ENCODE results near the gene PLVAP. TPM values are rescaled to one million over a fixed set of nuclear protein-coding genes. Genes with fewer than 3 reads are reported as not detected.

Gene PLVAP
- total RNA-seq (2021; ENCODE audit: unreplicated experiment) (0.08 TPM), Bru-seq, nascent RNA (not detected), BruChase-seq, experiment 1, labeled RNA remaining after a 2-hour chase (not detected), BruChase-seq, experiment 2, labeled RNA remaining after a 6-hour chase (not detected)
- not detected for polyA plus RNA-seq (2012; ENCODE audit: insufficient read length)
- long read RNA-seq = 0 reads

GRCh38 chr19:17376935-17377600 lies at the start of gene PLVAP:
TSS of gene PLVAP (minus strand) at chr19:17377342. CDS start at chr19:17377288, 54 bp downstream.
- H3K27ac ChIP-seq (ENCODE audit: low read length) = no peak within 1 kb of the TSS
- ChIA-PET POLR2A (no interaction called here), CTCF (no interaction called here)
- DNase-seq (ENCODE audit: low read depth, low spot score) = no peak
- intact Hi-C loops (cut with micrococcal nuclease; ENCODE audit: unreplicated experiment) = no loop called here
- no peaks in the 10 kb centered on the region for H3K9me3 ChIP-seq (ENCODE audit: control insufficient read depth, insufficient read depth, low read depth, low read length)
- H3K4me3 ChIP-seq (ENCODE audit: low read depth in 2 of 2, low read length in 2 of 2) = no peak within 1 kb of the TSS
- in situ Hi-C loops (cut with HindIII; ENCODE audit: low pct_unique_long_range_greater_than_20kb, low sequenced_read_pairs) = no loop called here
- H3K36me3 ChIP-seq (ENCODE audit: control insufficient read depth, insufficient read depth, low read length) = no peaks in the 10 kb centered on the region
- no peak for TF ChIP-seq TCF7L2 (IDR thresholded peaks at IDR 0.05; ENCODE audit: low read depth, low read length)
- TF ChIP-seq CTCF (IDR thresholded peaks at IDR 0.05) = no peak
- no peak for TF ChIP-seq POLR2AphosphoS5 (IDR thresholded peaks at IDR 0.05; ENCODE audit: low read depth, low read length)
- TF ChIP-seq SIN3A (IDR thresholded peaks at IDR 0.05; ENCODE audit: borderline replicate concordance, insufficient read depth, low read depth, low read length) = no peak
- TF ChIP-seq REST (IDR thresholded peaks at IDR 0.05; ENCODE audit: insufficient read depth in 1 of 2, low read depth in 2 of 2, low read length in 1 of 2) = no peak
- H3K4me1 ChIP-seq (ENCODE audit: control insufficient read depth, insufficient read depth, low read length) = no peaks in the 10 kb centered on the region
- no peaks in the 10 kb centered on the region for H3K27me3 ChIP-seq (ENCODE audit: control insufficient read depth, insufficient read depth, low read length)
- no TSS peak for BruUV-seq (replicated peaks)
- no peak for ATAC-seq

- ATAC-seq (peak; percentile 74), DNase-seq (ENCODE audit: low read depth, low spot score) (no peak)
- intact Hi-C loops (cut with micrococcal nuclease; ENCODE audit: unreplicated experiment) = no loop called here
- POLR2A ChIA-PET = no interaction called here
- H3K27ac ChIP-seq (ENCODE audit: low read length) = no peak overlapping the region
- TF ChIP-seq SIN3A (IDR thresholded peaks at IDR 0.05; ENCODE audit: borderline replicate concordance, insufficient read depth, low read depth, low read length) (no peak), TCF7L2 (IDR thresholded peaks at IDR 0.05; ENCODE audit: low read depth, low read length) (no peak)
- no peaks in the 10 kb centered on the region; the same call in 1 of the 2 replicates for H3K36me3 ChIP-seq (ENCODE audit: control insufficient read depth, insufficient read depth, low read length)
- no TSS peak for BruUV-seq (replicated peaks)
- H3K4me1 ChIP-seq (ENCODE audit: control insufficient read depth, insufficient read depth, low read length) = no peaks in the 10 kb centered on the region
- no peaks in the 10 kb centered on the region for H3K9me3 ChIP-seq (ENCODE audit: control insufficient read depth, insufficient read depth, low read depth, low read length)
- CTCF ChIA-PET = interaction anchor here (0.7 kb wide), 2 partner anchors 33 to 883 kb away, joined by 4 to 7 read pairs; no protein-coding TSS in a partner anchor
- no peaks in the 10 kb centered on the region for H3K27me3 ChIP-seq (ENCODE audit: control insufficient read depth, insufficient read depth, low read length)
- in situ Hi-C loops (cut with HindIII; ENCODE audit: low pct_unique_long_range_greater_than_20kb, low sequenced_read_pairs) = no loop called here
- H3K4me3 ChIP-seq (ENCODE audit: low read depth in 2 of 2, low read length in 2 of 2) = no peak overlapping the region
Observed at GRCh38 chr19:17424743-17425365, 47.7 kb upstream of the PLVAP start.
